Mesothelial cell of epicardium (in vitro differentiated cells): ENCODE measurements around the gene RAI14. TPM values are rescaled to one million over a fixed set of nuclear protein-coding genes. Genes with fewer than 3 reads are reported as not detected.

Source experiments
- DNase-seq, 2 experiments: peaks; one replicate each; pipeline ENCODE4 v3.0.0; 2021; ENCODE audit warnings: low spot score in 2 of 2; ENCODE audit not compliant: unreplicated experiment in 2 of 2
- H3K27ac Mint-ChIP-seq: 2 replicates; pipeline ENCODE4 v1.8.0; 2021; ENCODE audit warnings: mixed read lengths
- H3K27me3 Mint-ChIP-seq: 2 replicates; pipeline ENCODE4 v1.8.0; 2021; ENCODE audit warnings: low read depth, mixed read lengths
- H3K36me3 Mint-ChIP-seq: 2 replicates; pipeline ENCODE4 v1.8.0; 2021; ENCODE audit warnings: mixed read lengths
- H3K4me1 Mint-ChIP-seq: 2 replicates; pipeline ENCODE4 v1.8.0; 2021; ENCODE audit warnings: mixed read lengths
- H3K4me3 Mint-ChIP-seq: 2 replicates; pipeline ENCODE4 v1.8.0; 2021; ENCODE audit warnings: mild to moderate bottlenecking, moderate library complexity, mixed read lengths
- H3K9me3 Mint-ChIP-seq: 2 replicates; pipeline ENCODE4 v1.8.0; 2021; ENCODE audit warnings: mixed read lengths
- total RNA-seq: library from RNA; stranded (reverse); gene quantifications from 3 replicates; pipeline ENCODE4 v1.2.1, GENCODE V29; 2021
- TF ChIP-seq, protein P1 (sequence below): fragments of 200-600 bp; sonication (generic); IDR thresholded peaks from one replicate; pipeline ENCODE4 v1.5.0; 2021; ENCODE audit warnings: antibody characterized with exemption; ENCODE audit not compliant: unreplicated experiment

Gene RAI14
- total RNA-seq, 1 donor from 2014 or later, result 134 TPM

DNA sequence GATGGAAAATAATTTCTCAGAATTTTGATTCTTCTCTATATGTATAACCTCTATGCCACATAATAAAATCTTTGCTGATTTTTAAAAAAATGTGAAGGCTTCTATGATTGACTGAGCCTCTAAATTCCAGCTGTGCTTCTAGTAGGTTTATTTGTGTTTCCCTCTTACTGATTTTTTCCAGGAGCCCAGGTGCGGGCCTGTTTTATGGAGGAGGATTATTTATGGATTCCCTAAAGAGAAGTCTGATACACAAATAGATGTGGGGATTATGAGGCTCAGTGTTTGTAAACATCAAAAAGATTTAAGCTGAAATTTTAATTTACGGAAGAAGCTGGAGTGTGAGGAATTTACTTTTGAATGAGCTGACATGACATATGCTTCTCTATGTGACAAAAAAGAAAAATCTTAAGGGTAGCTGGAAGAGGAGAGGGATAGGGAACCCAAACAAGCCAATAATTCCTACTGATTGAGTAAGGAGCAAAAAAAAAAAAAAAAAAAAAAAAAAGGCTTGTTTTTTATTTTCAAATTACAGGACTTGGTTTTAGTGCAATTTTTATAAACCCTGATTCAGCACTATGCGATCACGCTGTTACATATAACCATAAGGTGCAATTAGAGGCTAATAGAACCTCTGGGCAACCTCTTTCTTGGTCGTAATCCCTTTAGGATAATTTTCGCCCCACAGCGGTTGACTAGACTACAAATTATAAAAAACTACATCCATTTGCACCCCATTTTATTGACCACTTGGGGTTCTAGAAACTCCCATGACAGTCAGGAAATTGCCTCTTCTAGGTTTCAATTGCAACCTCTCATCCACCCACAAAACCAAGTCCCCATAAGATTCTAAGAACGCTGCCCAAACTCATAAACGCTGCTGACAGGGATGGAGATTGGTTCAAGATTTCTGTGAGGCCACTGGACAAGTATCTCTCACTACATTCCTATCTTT lies 44.4 kb upstream of the RAI14 start:
- H3K4me3 Mint-ChIP-seq, result no peak overlapping the region
- no peak for DNase-seq
- H3K27ac Mint-ChIP-seq, result no peak overlapping the region
- TF ChIP-seq, protein P1, sequence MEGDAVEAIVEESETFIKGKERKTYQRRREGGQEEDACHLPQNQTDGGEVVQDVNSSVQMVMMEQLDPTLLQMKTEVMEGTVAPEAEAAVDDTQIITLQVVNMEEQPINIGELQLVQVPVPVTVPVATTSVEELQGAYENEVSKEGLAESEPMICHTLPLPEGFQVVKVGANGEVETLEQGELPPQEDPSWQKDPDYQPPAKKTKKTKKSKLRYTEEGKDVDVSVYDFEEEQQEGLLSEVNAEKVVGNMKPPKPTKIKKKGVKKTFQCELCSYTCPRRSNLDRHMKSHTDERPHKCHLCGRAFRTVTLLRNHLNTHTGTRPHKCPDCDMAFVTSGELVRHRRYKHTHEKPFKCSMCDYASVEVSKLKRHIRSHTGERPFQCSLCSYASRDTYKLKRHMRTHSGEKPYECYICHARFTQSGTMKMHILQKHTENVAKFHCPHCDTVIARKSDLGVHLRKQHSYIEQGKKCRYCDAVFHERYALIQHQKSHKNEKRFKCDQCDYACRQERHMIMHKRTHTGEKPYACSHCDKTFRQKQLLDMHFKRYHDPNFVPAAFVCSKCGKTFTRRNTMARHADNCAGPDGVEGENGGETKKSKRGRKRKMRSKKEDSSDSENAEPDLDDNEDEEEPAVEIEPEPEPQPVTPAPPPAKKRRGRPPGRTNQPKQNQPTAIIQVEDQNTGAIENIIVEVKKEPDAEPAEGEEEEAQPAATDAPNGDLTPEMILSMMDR, result no peak
- peaks cover 37% of the 10 kb centered on the region for H3K4me1 Mint-ChIP-seq
- H3K9me3 Mint-ChIP-seq, result peaks cover 2% of the 10 kb centered on the region
- no peaks in the 10 kb centered on the region for H3K27me3 Mint-ChIP-seq
- no peaks in the 10 kb centered on the region for H3K36me3 Mint-ChIP-seq

DNA sequence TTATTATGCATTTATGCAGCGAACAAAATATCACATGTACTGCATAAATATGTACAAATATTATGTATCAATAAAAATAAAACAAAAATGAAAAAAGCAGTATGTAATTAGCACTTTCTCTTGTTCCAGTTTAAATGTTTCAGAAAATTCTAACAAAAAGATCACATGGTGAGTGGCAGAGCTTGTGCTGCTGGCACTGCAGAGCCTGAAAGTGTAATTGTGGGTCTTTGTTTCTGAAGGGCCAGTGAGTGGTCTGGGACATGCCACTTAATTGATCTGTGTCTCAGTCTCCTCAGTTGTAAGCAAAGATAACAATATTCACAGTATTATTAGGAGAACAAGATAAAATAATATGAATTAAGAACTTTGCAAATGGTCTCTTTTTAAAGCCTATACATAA lies 39.5 kb upstream of the RAI14 start:
- H3K9me3 Mint-ChIP-seq, result no peaks in the 10 kb centered on the region
- TF ChIP-seq, protein P1, result no peak
- no peaks in the 10 kb centered on the region for H3K36me3 Mint-ChIP-seq
- peaks cover 12% of the 10 kb centered on the region for H3K4me1 Mint-ChIP-seq
- H3K27ac Mint-ChIP-seq, result no peak overlapping the region
- H3K27me3 Mint-ChIP-seq, result no peaks in the 10 kb centered on the region
- no peak overlapping the region for H3K4me3 Mint-ChIP-seq
- DNase-seq, result no peak

DNA sequence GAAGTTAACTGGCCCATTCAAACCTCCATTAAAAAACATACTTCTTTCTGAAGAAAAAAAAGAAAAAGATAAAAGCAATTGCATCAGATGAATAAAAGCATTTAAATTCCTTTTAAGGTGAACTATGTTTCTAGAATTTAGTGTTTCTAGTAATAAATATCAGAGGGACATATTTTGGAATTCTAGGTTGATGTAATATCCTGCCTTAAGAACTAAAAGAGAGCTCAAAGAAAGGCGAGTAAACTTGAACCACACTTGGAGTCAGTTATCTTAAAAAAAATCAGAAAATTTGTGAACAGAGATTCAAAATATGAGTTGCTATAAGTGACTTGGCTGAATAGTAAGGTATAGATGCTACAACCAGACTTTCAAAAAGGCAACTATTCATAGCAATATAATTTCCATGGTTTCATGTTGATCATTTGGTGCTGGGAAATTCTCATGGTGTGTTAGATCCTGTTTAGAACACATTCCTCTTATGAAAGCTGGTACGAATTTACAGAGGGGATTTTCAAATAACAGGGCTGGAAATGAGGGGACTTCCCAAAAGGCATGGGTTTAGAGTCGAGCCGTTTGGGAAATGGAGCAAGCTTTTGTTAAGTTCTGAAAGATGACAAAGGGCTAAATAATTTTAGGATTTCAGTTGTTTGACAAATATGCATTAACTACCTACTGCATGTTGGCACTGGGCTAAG lies 37.6 kb upstream of the RAI14 start:
- H3K27ac Mint-ChIP-seq, result peak overlapping the region; percentile 37
- H3K36me3 Mint-ChIP-seq, result no peaks in the 10 kb centered on the region
- H3K4me1 Mint-ChIP-seq, result peaks cover 22% of the 10 kb centered on the region
- DNase-seq, result no peak
- H3K4me3 Mint-ChIP-seq, result no peak overlapping the region
- TF ChIP-seq, protein P1, result no peak
- no peaks in the 10 kb centered on the region for H3K27me3 Mint-ChIP-seq
- H3K9me3 Mint-ChIP-seq, result no peaks in the 10 kb centered on the region

DNA sequence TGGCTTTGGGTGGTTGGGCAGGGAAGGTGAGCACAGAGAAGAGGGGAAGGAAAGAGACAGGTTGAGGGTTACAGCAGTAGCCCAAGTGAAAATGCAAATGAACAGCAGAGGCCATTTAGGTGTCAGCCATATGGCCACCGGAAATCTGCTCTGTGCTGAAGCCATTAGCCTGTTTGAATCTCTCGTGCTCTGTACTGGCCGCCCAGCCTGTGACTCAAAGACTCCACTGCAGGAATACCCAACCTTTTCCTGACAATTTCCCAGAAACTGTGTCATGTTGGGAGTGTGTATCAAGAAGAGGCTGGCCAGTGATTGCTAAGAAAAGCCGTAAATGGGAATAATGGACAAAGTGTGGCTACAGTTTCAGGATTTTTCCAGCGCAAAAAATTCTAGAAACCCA lies 35.9 kb upstream of the RAI14 start:
- no peaks in the 10 kb centered on the region for H3K9me3 Mint-ChIP-seq
- no peaks in the 10 kb centered on the region for H3K27me3 Mint-ChIP-seq
- peaks cover 22% of the 10 kb centered on the region for H3K4me1 Mint-ChIP-seq
- H3K36me3 Mint-ChIP-seq, result no peaks in the 10 kb centered on the region
- DNase-seq, result no peak
- TF ChIP-seq, protein P1, result no peak
- no peak overlapping the region for H3K4me3 Mint-ChIP-seq
- peak overlapping the region; percentile 35 for H3K27ac Mint-ChIP-seq

DNA sequence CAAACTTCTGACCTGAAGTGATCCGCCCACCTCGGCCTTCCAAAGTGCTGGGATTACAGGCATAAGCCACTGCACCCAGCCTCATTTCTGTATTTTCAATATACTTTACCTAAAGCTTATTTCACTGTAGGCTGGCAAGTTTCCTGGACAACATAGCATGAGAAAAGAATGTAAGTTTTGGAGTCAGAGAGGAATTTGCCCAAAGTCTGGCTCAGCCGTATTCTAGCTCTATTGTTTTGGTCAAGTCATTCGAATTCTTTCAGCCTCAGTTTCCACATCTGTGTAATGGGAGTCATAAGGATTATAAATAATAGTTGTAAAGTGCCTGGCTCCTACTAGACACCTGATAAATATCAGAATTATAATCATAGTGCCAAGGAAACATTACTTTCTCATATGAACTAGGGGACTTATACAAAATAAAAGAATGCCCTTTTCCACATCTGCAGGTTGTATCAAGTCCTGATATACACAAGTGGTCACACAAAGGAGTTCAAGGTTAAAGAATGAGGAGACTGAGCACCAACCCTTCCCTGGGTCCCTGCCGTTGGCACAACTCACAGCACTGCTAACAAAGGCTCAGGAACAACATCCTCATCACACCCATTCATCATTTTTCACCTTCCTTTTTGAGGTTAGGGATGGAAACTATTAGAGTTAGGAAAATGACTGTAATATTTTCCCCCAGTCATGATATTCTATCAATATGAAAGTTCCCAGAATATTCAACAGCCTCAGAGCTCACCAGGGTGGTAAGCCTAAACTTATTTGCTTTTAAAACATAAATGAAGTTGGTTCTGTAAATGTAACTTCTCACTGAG lies 34.6 kb upstream of the RAI14 start:
- no peak for DNase-seq
- Mint-ChIP-seq H3K27me3 (no peaks in the 10 kb centered on the region), H3K27ac (peak overlapping the region; percentile 83), H3K36me3 (no peaks in the 10 kb centered on the region), H3K4me1 (peaks cover 25% of the 10 kb centered on the region), H3K9me3 (no peaks in the 10 kb centered on the region), H3K4me3 (no peak overlapping the region)
- TF ChIP-seq, protein P1, result no peak
